HepG2 (cell line): Measurements from ENCODE around the gene UVSSA.

ENCODE experiments used
- CREB1 ChIP-seq, 2 experiments: fragments of 450-650 bp in 1 of 2; IDR thresholded peaks; 2 replicates each; pipeline ENCODE4 v1.6.1; 2016 to 2017; ENCODE audit warnings: control low read depth in 1 of 2, mild to moderate bottlenecking in 1 of 2, missing compliant biosample characterization in 1 of 2, missing genetic modification characterization in 1 of 2
- CTCF ChIP-seq: sonication (generic); formaldehyde crosslinking; IDR thresholded peaks from 2 replicates; pipeline ENCODE4 v1.5.0; 2020; ENCODE audit warnings: mild to moderate bottlenecking, missing genetic modification reagents, moderate library complexity
- EP300 ChIP-seq, 3 experiments: sonication (generic) in 1 of 3; formaldehyde crosslinking in 1 of 3; IDR thresholded peaks; 2 replicates each; pipeline versions ENCODE4 v1.5.1 to v1.6.1; 2011 to 2020; ENCODE audit warnings: low read depth in 2 of 3, low read length in 2 of 3, borderline replicate concordance in 1 of 3, improper control_type of control experiment in 1 of 3, mild to moderate bottlenecking in 1 of 3, missing genetic modification reagents in 1 of 3, moderate library complexity in 1 of 3
- EZH2 ChIP-seq: conservative IDR thresholded peaks from 2 replicates; pipeline ENCODE4 v1.6.1; 2012; ENCODE audit warnings: mild to moderate bottlenecking, low read depth, low read length, moderate library complexity
- REL ChIP-seq: sonication (generic); formaldehyde crosslinking; conservative IDR thresholded peaks from 2 replicates; pipeline ENCODE4 v1.8.0; 2022; ENCODE audit warnings: mild to moderate bottlenecking, missing genetic modification reagents, moderate library complexity
- TAF1 ChIP-seq: sonication (generic); formaldehyde crosslinking; IDR thresholded peaks from 2 replicates; pipeline ENCODE4 v1.4.0; 2020; ENCODE audit warnings: missing genetic modification reagents
- ZNF264 ChIP-seq: sonication (generic); formaldehyde crosslinking; IDR thresholded peaks from 2 replicates; pipeline ENCODE4 v1.4.0; 2020; ENCODE audit warnings: missing genetic modification reagents
- ZNF549 ChIP-seq: sonication (generic); formaldehyde crosslinking; IDR thresholded peaks from 2 replicates; pipeline ENCODE4 v1.5.0; 2020; ENCODE audit warnings: missing genetic modification reagents
- ZSCAN21 ChIP-seq: sonication (generic); formaldehyde crosslinking; IDR thresholded peaks from 2 replicates; pipeline ENCODE4 v1.8.0; 2022; ENCODE audit warnings: mild to moderate bottlenecking, missing genetic modification reagents, moderate library complexity, borderline replicate concordance

DNA sequence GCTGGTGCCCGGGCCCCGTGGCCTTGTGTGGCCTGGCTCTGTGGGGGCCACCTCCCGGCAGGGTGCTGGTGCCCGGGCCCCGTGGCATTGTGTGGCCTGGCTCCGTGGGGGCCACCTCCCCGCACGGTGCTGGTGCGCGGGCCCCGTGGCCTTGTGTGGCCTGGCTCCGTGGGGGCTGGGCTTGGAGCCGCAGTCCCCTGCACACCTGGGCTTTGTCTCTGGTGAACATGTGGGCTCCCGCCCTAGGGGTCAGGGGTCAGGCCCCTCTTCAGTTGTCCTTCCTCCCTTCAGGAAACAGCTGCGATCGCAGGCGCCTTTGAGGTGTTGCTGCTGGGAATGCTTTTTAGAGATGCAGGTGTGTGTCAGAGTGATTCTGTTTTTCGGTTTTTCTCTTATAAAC lies 17.2 kb downstream of the UVSSA start:
- TF ChIP-seq EP300 (IDR thresholded peaks at IDR 0.05; ENCODE audit: low read depth in 2 of 2, low read length in 2 of 2): no peak
- TF ChIP-seq EP300 (CRISPR knock-in tag; IDR thresholded peaks at IDR 0.05; ENCODE audit: borderline replicate concordance): no peak
- TF ChIP-seq CREB1 (IDR thresholded peaks at IDR 0.05): no peak
- TF ChIP-seq CREB1 (CRISPR knock-in tag; IDR thresholded peaks at IDR 0.05): no peak
- no peak for TF ChIP-seq ZNF549 (CRISPR knock-in tag)
- TF ChIP-seq EZH2: no peak
- TF ChIP-seq ZNF264 (CRISPR knock-in tag): no peak
- TF ChIP-seq CTCF (CRISPR knock-in tag): no peak
- no peak for TF ChIP-seq REL (CRISPR knock-in tag)
- TF ChIP-seq TAF1 (CRISPR knock-in tag): no peak
- TF ChIP-seq ZSCAN21 (CRISPR knock-in tag): no peak
